ENCODE results near the gene HIVEP3.

The HIVEP3 gene

GRCh38 chr1:41888756-41889155 is 30.0 kb downstream of the HIVEP3 start:
- TF ChIP-seq SIN3A (IDR thresholded peaks at IDR 0.05; ENCODE audit: borderline replicate concordance, insufficient read depth, low read length) (no peak), POLR2AphosphoS5 (IDR thresholded peaks at IDR 0.05; ENCODE audit: low read depth, low read length) (no peak), TAF1 (IDR thresholded peaks at IDR 0.05; ENCODE audit: borderline replicate concordance, insufficient read depth, low read length) (no peak), FOXP2 (optimal IDR thresholded peaks at IDR 0.05; ENCODE audit: borderline replicate concordance, extremely low read depth, extremely low read length, insufficient read depth) (no peak)

GRCh38 chr1:41887365-41887764 is 31.4 kb downstream of the HIVEP3 start:
- no peak for TF ChIP-seq SIN3A (IDR thresholded peaks at IDR 0.05; ENCODE audit: borderline replicate concordance, insufficient read depth, low read length)
- TF ChIP-seq POLR2AphosphoS5 (IDR thresholded peaks at IDR 0.05; ENCODE audit: low read depth, low read length) = no peak
- TF ChIP-seq FOXP2 (optimal IDR thresholded peaks at IDR 0.05; ENCODE audit: borderline replicate concordance, extremely low read depth, extremely low read length, insufficient read depth) = no peak
- TF ChIP-seq TAF1 (IDR thresholded peaks at IDR 0.05; ENCODE audit: borderline replicate concordance, insufficient read depth, low read length) = no peak
- TF ChIP-seq REST (IDR thresholded peaks at IDR 0.05; ENCODE audit: insufficient read depth in 1 of 2, low read depth in 2 of 2, low read length in 2 of 2) = no peak

- TF ChIP-seq TAF1 (IDR thresholded peaks at IDR 0.05; ENCODE audit: borderline replicate concordance, insufficient read depth, low read length) (no peak), FOXP2 (optimal IDR thresholded peaks at IDR 0.05; ENCODE audit: borderline replicate concordance, extremely low read depth, extremely low read length, insufficient read depth) (no peak), POLR2AphosphoS5 (IDR thresholded peaks at IDR 0.05; ENCODE audit: low read depth, low read length) (no peak), SIN3A (IDR thresholded peaks at IDR 0.05; ENCODE audit: borderline replicate concordance, insufficient read depth, low read length) (no peak), REST (IDR thresholded peaks at IDR 0.05; ENCODE audit: insufficient read depth in 1 of 2, low read depth in 2 of 2, low read length in 2 of 2) (no peak)
Measured at GRCh38 chr1:41884256-41885230, 34.2 kb downstream of the HIVEP3 start.

GRCh38 chr1:41883507-41883906 is 35.2 kb downstream of the HIVEP3 start:
- no peak for TF ChIP-seq TAF1 (IDR thresholded peaks at IDR 0.05; ENCODE audit: borderline replicate concordance, insufficient read depth, low read length)
- no peak for TF ChIP-seq FOXP2 (optimal IDR thresholded peaks at IDR 0.05; ENCODE audit: borderline replicate concordance, extremely low read depth, extremely low read length, insufficient read depth)
- TF ChIP-seq SIN3A (IDR thresholded peaks at IDR 0.05; ENCODE audit: borderline replicate concordance, insufficient read depth, low read length) = no peak
- TF ChIP-seq REST (IDR thresholded peaks at IDR 0.05; ENCODE audit: insufficient read depth in 1 of 2, low read depth in 2 of 2, low read length in 2 of 2) = no peak
- TF ChIP-seq POLR2AphosphoS5 (IDR thresholded peaks at IDR 0.05; ENCODE audit: low read depth, low read length) = no peak

- TF ChIP-seq FOXP2 (optimal IDR thresholded peaks at IDR 0.05; ENCODE audit: borderline replicate concordance, extremely low read depth, extremely low read length, insufficient read depth) (no peak), REST (IDR thresholded peaks at IDR 0.05; ENCODE audit: insufficient read depth in 1 of 2, low read depth in 2 of 2, low read length in 2 of 2) (no peak), POLR2AphosphoS5 (IDR thresholded peaks at IDR 0.05; ENCODE audit: low read depth, low read length) (no peak), TAF1 (IDR thresholded peaks at IDR 0.05; ENCODE audit: borderline replicate concordance, insufficient read depth, low read length) (no peak), SIN3A (IDR thresholded peaks at IDR 0.05; ENCODE audit: borderline replicate concordance, insufficient read depth, low read length) (no peak)
Measured at GRCh38 chr1:41882486-41882885, 36.2 kb downstream of the HIVEP3 start.
